ENCODE results near the gene ATP5F1E. TPM values are rescaled to one million over a fixed set of nuclear protein-coding genes. Genes with fewer than 3 reads are reported as not detected.

Gene ATP5F1E
- total RNA-seq, 6 donors from 2014 or later: 18.9 to 75.0 (median 32.3) TPM

- no peak for DNase-seq
- no peaks in the 10 kb centered on the region for H3K36me3 ChIP-seq
- no peaks in the 10 kb centered on the region for H3K27me3 ChIP-seq
- no peak for ATAC-seq (ENCODE audit: low FRiP score in 2 of 2)
- no peaks in the 10 kb centered on the region for H3K9me3 ChIP-seq
- 88 to 89% methylated on average over 4 to 6 of the region's 6 CpGs for WGBS, 2 donors
- H3K4me1 ChIP-seq: peaks cover 0 to 7% (median 5%) of the 10 kb centered on the region in 4 donors
- H3K27ac ChIP-seq: no peak overlapping the region
- TF ChIP-seq POLR2AphosphoS5 (IDR thresholded peaks at IDR 0.05) (no peak), EP300 (IDR thresholded peaks at IDR 0.05) (no peak), POLR2A (IDR thresholded peaks at IDR 0.05) (no peak)
- TF ChIP-seq, protein P1, sequence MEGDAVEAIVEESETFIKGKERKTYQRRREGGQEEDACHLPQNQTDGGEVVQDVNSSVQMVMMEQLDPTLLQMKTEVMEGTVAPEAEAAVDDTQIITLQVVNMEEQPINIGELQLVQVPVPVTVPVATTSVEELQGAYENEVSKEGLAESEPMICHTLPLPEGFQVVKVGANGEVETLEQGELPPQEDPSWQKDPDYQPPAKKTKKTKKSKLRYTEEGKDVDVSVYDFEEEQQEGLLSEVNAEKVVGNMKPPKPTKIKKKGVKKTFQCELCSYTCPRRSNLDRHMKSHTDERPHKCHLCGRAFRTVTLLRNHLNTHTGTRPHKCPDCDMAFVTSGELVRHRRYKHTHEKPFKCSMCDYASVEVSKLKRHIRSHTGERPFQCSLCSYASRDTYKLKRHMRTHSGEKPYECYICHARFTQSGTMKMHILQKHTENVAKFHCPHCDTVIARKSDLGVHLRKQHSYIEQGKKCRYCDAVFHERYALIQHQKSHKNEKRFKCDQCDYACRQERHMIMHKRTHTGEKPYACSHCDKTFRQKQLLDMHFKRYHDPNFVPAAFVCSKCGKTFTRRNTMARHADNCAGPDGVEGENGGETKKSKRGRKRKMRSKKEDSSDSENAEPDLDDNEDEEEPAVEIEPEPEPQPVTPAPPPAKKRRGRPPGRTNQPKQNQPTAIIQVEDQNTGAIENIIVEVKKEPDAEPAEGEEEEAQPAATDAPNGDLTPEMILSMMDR (IDR thresholded peaks at IDR 0.05): no peak
- H3K4me3 ChIP-seq: no peak overlapping the region
Observed at GRCh38 chr20:59051666-59052185, 19.6 kb upstream of the ATP5F1E start.

DNA sequence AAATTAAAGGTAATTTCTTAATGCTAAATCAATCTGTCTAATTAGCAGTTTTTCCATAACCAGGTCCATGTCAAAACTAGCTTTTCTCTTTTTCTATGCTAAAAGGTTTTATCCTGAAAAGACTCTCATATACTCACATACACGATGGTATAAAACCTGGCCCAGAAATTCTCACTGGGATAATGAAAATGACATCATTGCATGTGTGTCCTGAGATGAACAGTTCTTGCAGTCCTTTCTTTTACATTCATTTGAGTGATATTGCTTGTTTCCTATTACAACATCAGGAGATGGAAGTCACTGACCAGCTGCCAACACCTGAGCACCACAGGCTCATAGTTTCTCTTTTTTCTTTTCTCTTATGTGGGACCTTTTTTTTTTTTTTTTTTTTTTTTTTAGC is 18.3 kb upstream of the ATP5F1E start:
- no peak overlapping the region for H3K27ac ChIP-seq
- no peak for DNase-seq
- TF ChIP-seq, protein P1 (IDR thresholded peaks at IDR 0.05): no peak
- no peak for TF ChIP-seq POLR2AphosphoS5 (IDR thresholded peaks at IDR 0.05)
- no peak for TF ChIP-seq POLR2A (IDR thresholded peaks at IDR 0.05)
- TF ChIP-seq EP300 (IDR thresholded peaks at IDR 0.05): no peak
- no peaks in the 10 kb centered on the region for H3K36me3 ChIP-seq
- WGBS, 2 donors: 66 to 69% methylated on average over 1 of the region's 1 CpG
- ATAC-seq (ENCODE audit: low FRiP score in 2 of 2): no peak
- no peaks in the 10 kb centered on the region for H3K27me3 ChIP-seq
- no peak overlapping the region for H3K4me3 ChIP-seq
- H3K4me1 ChIP-seq: peaks cover 0 to 7% (median 5%) of the 10 kb centered on the region in 4 donors
- H3K9me3 ChIP-seq: no peaks in the 10 kb centered on the region

- WGBS, 2 donors: 74 to 80% methylated on average over 2 of the region's 2 CpGs
- DNase-seq: no peak
- peak overlapping the region in 3 of 4 donors; percentile 65 to 82 (median 68) for H3K27ac ChIP-seq
Observed at GRCh38 chr20:59048681-59049030, 16.5 kb upstream of the ATP5F1E start.

GRCh38 chr20:59047938-59048680 is 16.0 kb upstream of the ATP5F1E start:
- Histone ChIP-seq H3K36me3 (no peaks in the 10 kb centered on the region), H3K27ac (peak overlapping the region; percentile 59 to 82 (median 66)), H3K4me3 (no peak overlapping the region), H3K27me3 (no peaks in the 10 kb centered on the region), H3K9me3 (no peaks in the 10 kb centered on the region), H3K4me1 (peaks cover 10 to 15% (median 14%) of the 10 kb centered on the region in 4 donors)
- peak; percentile 72 to 94 for ATAC-seq (ENCODE audit: low FRiP score in 2 of 2)
- peak; percentile 2 to 100 (median 88) for TF ChIP-seq EP300 (IDR thresholded peaks at IDR 0.05)
- peak in 1 of 4 donors; percentile 36 for TF ChIP-seq POLR2A (IDR thresholded peaks at IDR 0.05)
- TF ChIP-seq POLR2AphosphoS5 (IDR thresholded peaks at IDR 0.05): peak; percentile 68 to 81
- TF ChIP-seq, protein P1 (IDR thresholded peaks at IDR 0.05): no peak
- peak in 1 of 2 donors; percentile 75 for DNase-seq
- whole genome bisulfite sequencing, 2 donors: 66 to 75% methylated on average over 5 of the region's 5 CpGs

More at GRCh38 chr20:59048681-59049030, 16.5 kb upstream of the ATP5F1E start:
- no peaks in the 10 kb centered on the region for H3K9me3 ChIP-seq
- ATAC-seq (ENCODE audit: low FRiP score in 2 of 2): no peak
- H3K4me1 ChIP-seq: peaks cover 5 to 10% (median 9%) of the 10 kb centered on the region in 4 donors
- no peak overlapping the region for H3K4me3 ChIP-seq
- no peak for TF ChIP-seq POLR2A (IDR thresholded peaks at IDR 0.05)
- H3K27me3 ChIP-seq: no peaks in the 10 kb centered on the region
- H3K36me3 ChIP-seq: no peaks in the 10 kb centered on the region

GRCh38 chr20:59046862-59047261 is 14.7 kb upstream of the ATP5F1E start:
- no peak for DNase-seq
- H3K4me1 ChIP-seq: peaks cover 15 to 19% (median 17%) of the 10 kb centered on the region in 4 donors
- no peak overlapping the region for H3K4me3 ChIP-seq
- 93 to 95% methylated on average over 3 of the region's 3 CpGs for WGBS, 2 donors
- H3K27me3 ChIP-seq: no peaks in the 10 kb centered on the region
- no peaks in the 10 kb centered on the region for H3K36me3 ChIP-seq
- no peak for ATAC-seq (ENCODE audit: low FRiP score in 2 of 2)
- H3K27ac ChIP-seq: peak overlapping the region in 3 of 4 donors; percentile 59 to 82 (median 68)
- no peak for TF ChIP-seq POLR2A (IDR thresholded peaks at IDR 0.05)
- no peaks in the 10 kb centered on the region for H3K9me3 ChIP-seq

Measured in upper lobe of left lung (tissue), 6 donors.